ENCODE data around the gene CNTN4.
"Not testable (repeated sequence)": the region's sequence is repeated elsewhere in the genome, so short reads cannot be mapped to it uniquely, and the experiment has no call there.

The CNTN4 gene

DNA sequence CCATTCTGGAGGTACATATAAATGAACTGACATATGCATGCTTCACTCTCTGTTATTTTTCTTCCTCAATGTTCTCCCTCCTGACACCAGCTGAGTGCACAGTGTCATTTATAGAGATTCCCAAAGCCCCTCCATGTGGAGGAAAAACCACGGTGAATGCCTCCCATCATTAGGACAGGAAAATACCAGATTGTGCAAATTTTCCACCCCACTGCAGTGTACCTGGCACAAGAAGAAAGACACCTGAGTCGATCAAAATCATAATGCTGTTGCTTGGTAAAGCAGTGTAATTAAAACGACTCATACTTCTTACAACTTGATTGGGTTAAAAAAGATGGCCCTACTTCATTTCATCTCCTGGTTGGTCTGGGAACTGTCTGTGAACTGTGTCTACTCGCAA lies 720.9 kb downstream of the CNTN4 start:
- TF ChIP-seq, protein P1, sequence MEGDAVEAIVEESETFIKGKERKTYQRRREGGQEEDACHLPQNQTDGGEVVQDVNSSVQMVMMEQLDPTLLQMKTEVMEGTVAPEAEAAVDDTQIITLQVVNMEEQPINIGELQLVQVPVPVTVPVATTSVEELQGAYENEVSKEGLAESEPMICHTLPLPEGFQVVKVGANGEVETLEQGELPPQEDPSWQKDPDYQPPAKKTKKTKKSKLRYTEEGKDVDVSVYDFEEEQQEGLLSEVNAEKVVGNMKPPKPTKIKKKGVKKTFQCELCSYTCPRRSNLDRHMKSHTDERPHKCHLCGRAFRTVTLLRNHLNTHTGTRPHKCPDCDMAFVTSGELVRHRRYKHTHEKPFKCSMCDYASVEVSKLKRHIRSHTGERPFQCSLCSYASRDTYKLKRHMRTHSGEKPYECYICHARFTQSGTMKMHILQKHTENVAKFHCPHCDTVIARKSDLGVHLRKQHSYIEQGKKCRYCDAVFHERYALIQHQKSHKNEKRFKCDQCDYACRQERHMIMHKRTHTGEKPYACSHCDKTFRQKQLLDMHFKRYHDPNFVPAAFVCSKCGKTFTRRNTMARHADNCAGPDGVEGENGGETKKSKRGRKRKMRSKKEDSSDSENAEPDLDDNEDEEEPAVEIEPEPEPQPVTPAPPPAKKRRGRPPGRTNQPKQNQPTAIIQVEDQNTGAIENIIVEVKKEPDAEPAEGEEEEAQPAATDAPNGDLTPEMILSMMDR (IDR thresholded peaks at IDR 0.05; ENCODE audit: insufficient read depth, low read depth, low read length, missing control alignments) = no peak
- no peak overlapping the region for H3K4me3 ChIP-seq (ENCODE audit: low read length)
- no peak for DNase-seq (ENCODE audit: low read depth)

GRCh38 chr3:2820982-2821381 lies 722.3 kb downstream of the CNTN4 start:
- not testable (repeated sequence) for DNase-seq (ENCODE audit: low read depth); H3K4me3 ChIP-seq (ENCODE audit: low read length)

DNA sequence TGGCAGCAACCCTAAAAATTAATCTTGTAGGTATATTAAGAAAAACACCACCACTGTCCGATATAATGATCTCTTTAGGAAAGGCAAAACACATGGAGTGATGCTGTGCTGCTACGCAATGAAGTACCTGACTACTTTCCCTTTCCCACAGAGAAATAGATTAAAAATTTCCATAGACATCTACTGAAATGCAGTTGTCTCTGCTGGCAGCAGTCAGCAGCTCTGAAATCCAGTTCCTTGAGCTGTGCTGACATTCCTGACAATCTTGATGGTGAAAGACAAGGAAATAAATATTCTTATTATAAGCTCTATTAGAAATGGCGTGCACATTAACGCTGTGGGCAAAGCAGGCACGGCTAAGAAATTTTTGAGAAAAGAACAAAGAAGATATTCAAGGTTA lies 723.9 kb downstream of the CNTN4 start:
- DNase-seq (ENCODE audit: low read depth) = no peak

DNA sequence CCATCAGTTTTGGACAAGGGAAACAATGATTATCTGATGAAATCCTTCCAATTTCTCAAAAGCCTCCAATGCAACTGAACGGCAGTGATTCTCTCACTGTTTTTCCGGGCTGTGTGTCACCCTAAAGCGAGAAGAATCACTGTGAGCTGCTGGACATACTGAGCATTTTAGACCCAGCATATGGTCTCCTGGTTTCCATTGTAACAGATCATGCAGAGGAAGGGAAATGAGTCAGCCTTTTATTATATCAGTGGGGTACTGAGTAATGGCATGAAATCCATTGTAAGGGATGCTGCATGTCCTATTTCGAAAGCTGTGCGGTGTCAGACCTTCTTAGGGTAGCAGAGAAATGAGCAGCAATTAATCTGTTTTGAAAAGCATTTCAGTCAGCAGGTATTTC lies 724.4 kb downstream of the CNTN4 start:
- TF ChIP-seq, protein P1 (IDR thresholded peaks at IDR 0.05; ENCODE audit: insufficient read depth, low read depth, low read length, missing control alignments) = no peak
- DNase-seq (ENCODE audit: low read depth) = no peak

More for the DNA sequence above, 723.9 kb downstream of the CNTN4 start:
- TF ChIP-seq, protein P1 (IDR thresholded peaks at IDR 0.05; ENCODE audit: insufficient read depth, low read depth, low read length, missing control alignments) = no peak
- no peak overlapping the region for H3K4me3 ChIP-seq (ENCODE audit: low read length)

DNA sequence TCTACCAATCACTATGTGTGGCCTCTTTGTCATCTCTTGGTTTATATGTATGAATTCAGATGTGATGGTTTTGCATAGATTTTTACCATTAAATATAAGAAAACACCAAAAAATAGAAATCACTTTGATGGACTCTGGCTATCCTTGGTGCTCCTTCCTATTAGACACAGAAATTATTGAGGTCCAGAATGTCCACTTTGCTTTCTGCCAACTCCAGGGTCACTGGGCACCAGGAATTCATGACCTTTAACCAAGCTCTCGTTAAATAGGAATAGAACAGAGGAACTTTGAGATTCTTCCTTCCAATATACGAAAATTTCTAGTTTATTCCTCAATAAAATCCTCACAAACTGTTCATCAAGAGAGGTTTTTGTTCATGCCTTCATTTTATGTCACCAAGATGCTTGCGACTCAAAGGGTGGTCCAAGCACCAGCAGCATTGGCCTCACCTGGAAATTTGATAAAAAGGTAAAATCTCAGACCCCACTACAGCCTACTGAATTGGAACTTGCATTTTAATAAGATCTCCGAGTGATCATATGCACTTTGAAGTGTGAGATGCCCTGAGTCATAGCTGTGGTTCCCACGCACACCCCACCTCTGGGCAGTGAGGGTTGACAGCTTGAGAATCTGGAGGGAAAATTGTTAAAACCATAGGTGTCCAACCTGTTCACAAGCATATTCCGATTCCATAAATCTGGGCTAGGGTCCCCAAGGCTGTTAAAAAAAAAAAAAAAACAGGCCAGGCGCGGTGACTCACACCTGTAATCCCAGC lies 725.0 kb downstream of the CNTN4 start:
- DNase-seq (ENCODE audit: low read depth) = no peak
- H3K4me3 ChIP-seq (ENCODE audit: low read length) = no peak overlapping the region
- TF ChIP-seq, protein P1 (IDR thresholded peaks at IDR 0.05; ENCODE audit: insufficient read depth, low read depth, low read length, missing control alignments) = no peak

More for the DNA sequence above, 724.4 kb downstream of the CNTN4 start:
- H3K4me3 ChIP-seq (ENCODE audit: low read length) = no peak overlapping the region

DNA sequence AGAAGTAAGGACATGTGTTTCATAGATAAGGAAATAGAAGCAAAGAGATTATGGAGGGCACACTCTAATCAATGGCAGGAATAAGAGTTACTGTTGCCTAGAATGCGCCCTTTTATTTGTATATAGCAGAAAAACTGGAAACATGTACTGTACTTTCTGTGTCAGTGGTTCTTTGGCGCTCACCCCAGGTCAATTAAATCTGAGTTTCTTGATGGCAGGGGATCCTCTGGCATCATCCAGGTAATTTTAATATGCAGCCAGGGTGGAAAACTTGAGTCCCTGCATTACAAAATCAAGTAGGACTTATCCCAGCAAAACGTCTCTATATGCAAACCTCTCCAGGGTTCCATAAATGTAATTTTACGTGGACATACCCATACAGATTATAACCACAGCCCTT lies 727.4 kb downstream of the CNTN4 start:
- TF ChIP-seq, protein P1 (IDR thresholded peaks at IDR 0.05; ENCODE audit: insufficient read depth, low read depth, low read length, missing control alignments) = no peak
- no peak overlapping the region for H3K4me3 ChIP-seq (ENCODE audit: low read length)
- no peak for DNase-seq (ENCODE audit: low read depth)

GRCh38 chr3:2826453-2826852 lies 727.8 kb downstream of the CNTN4 start:
- H3K4me3 ChIP-seq (ENCODE audit: low read length) = no peak overlapping the region
- TF ChIP-seq, protein P1 (IDR thresholded peaks at IDR 0.05; ENCODE audit: insufficient read depth, low read depth, low read length, missing control alignments) = no peak

More at GRCh38 chr3:2826453-2826852, 727.8 kb downstream of the CNTN4 start:
- no peak for DNase-seq (ENCODE audit: low read depth)

Measured in epithelial cell of esophagus (primary cell).